Measurements from ENCODE around the gene STK10. TPM values are rescaled to one million over a fixed set of nuclear protein-coding genes. Genes with fewer than 3 reads are reported as not detected.

Gene STK10
- total RNA-seq, 1 donor from 2014 or later, result 8.2 TPM

GRCh38 chr5:172189693-172190296, 1.8 kb upstream of the STK10 start:
- no peak for DNase-seq (ENCODE audit: low spot score)

- DNase-seq (ENCODE audit: low spot score), result no peak
Observed at GRCh38 chr5:172188893-172189692, 1.1 kb upstream of the STK10 start.

GRCh38 chr5:172187118-172188032, 649 bp downstream of the STK10 start:
- DNase-seq (ENCODE audit: low spot score), result peak; percentile 56

- no peak for DNase-seq (ENCODE audit: low spot score)
Observed at GRCh38 chr5:172186114-172186695, 1.8 kb downstream of the STK10 start.

GRCh38 chr5:172185096-172185461, 2.9 kb downstream of the STK10 start:
- DNase-seq (ENCODE audit: low spot score), result no peak

GRCh38 chr5:172183881-172184280, 4.1 kb downstream of the STK10 start:
- DNase-seq (ENCODE audit: low spot score), result no peak

- DNase-seq (ENCODE audit: low spot score), result no peak
Observed at GRCh38 chr5:172182291-172182690, 5.7 kb downstream of the STK10 start.

- no peak for DNase-seq (ENCODE audit: low spot score)
Observed at GRCh38 chr5:172180936-172181335, 7.1 kb downstream of the STK10 start.

- DNase-seq (ENCODE audit: low spot score), result peak; percentile 36
Observed at GRCh38 chr5:172178991-172179989, 8.7 kb downstream of the STK10 start.

GRCh38 chr5:172178301-172178987, 9.6 kb downstream of the STK10 start:
- no peak for DNase-seq (ENCODE audit: low spot score)

- DNase-seq (ENCODE audit: low spot score), result no peak
Observed at GRCh38 chr5:172177176-172177575, 10.8 kb downstream of the STK10 start.

- DNase-seq (ENCODE audit: low spot score), result peak; percentile 42
Observed at GRCh38 chr5:172175263-172175719, 12.7 kb downstream of the STK10 start.

GRCh38 chr5:172173564-172174153, 14.4 kb downstream of the STK10 start:
- no peak for DNase-seq (ENCODE audit: low spot score)

GRCh38 chr5:172172912-172173563, 15.0 kb downstream of the STK10 start:
- DNase-seq (ENCODE audit: low spot score), result no peak

GRCh38 chr5:172171118-172171517, 16.9 kb downstream of the STK10 start:
- DNase-seq (ENCODE audit: low spot score), result no peak

- DNase-seq (ENCODE audit: low spot score), result no peak
Observed at GRCh38 chr5:172170251-172170701, 17.7 kb downstream of the STK10 start.

GRCh38 chr5:172169216-172169615, 18.8 kb downstream of the STK10 start:
- no peak for DNase-seq (ENCODE audit: low spot score)

GRCh38 chr5:172168311-172168710, 19.7 kb downstream of the STK10 start:
- DNase-seq (ENCODE audit: low spot score), result no peak

- DNase-seq (ENCODE audit: low spot score), result no peak
Observed at GRCh38 chr5:172167895-172168294, 20.1 kb downstream of the STK10 start.
